NOMO-1 (cell line): ENCODE data around the gene TNK1.

Experiments used
- DNase-seq, 2 experiments: peaks; one replicate each; lab custom pipeline; 2025; ENCODE audit not compliant: unreplicated experiment in 2 of 2; lab: John Stamatoyannopoulos, UW

Gene TNK1

DNA sequence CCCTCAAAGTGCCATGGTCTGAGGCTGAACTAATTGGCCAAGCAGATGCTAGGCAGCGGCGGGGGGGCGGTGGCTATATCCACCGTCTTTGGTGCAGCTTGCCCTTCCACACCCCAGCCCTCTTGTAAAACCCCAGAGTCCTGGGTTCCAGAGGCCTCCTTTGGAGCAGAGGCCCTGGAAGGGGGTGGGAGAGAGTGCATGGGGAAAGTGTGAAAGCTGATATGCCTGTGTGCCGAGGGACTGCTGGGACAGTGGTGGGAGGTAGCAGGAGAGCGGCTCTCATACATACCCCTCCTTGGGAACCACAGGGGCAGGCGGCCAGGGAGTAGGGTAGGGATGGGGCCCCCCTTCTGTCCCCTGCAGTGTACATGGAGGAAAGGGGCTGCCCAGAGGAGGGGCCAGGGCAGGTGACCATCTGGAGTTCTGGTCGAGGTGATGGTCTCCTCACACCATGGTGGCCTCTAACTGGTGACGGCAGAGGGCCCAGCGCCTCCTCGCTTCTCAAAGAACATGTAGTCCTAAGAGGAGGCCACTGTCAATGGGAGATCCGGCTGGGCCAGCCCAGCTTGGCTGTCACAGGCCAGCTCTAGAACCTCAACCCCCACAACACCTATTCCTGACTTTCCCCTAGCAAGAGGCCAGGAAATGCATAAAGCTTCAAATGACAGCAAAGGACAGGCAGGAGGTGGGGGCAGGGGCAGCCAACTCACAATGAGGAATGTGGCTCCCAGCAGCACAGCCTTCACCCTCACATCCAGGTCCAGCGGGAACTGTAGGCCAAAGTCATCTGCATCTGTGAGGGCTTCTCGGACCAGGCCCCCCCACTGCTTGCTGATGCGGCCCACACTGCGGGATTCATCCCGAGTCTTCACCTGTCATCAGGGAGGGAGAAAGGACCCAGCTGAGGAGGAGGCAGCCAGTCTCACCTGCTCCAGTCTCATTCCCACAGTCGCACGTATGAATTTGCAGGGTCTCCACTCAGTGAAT, 9.3 kb downstream of the TNK1 start:
- no peak for DNase-seq

DNA sequence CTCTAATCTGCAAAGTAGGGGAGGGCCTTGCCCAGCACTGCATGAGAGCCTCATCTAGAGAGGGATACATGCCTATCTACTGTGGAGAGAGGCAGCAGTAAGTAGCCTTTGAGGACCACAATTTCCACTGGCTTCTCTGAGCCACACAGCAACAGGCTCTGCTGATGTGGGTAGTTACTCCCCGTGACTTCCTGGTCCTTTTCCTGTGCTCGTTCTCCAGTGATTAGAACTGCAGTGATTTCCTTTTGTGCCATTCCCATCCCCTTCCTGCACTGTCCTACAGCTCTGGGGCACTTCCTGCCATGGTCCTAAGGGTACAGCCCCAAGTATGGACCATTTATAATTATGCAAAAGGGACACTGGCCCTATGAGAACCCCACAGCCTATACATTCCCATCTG, 10.4 kb downstream of the TNK1 start:
- no peak for DNase-seq

DNA sequence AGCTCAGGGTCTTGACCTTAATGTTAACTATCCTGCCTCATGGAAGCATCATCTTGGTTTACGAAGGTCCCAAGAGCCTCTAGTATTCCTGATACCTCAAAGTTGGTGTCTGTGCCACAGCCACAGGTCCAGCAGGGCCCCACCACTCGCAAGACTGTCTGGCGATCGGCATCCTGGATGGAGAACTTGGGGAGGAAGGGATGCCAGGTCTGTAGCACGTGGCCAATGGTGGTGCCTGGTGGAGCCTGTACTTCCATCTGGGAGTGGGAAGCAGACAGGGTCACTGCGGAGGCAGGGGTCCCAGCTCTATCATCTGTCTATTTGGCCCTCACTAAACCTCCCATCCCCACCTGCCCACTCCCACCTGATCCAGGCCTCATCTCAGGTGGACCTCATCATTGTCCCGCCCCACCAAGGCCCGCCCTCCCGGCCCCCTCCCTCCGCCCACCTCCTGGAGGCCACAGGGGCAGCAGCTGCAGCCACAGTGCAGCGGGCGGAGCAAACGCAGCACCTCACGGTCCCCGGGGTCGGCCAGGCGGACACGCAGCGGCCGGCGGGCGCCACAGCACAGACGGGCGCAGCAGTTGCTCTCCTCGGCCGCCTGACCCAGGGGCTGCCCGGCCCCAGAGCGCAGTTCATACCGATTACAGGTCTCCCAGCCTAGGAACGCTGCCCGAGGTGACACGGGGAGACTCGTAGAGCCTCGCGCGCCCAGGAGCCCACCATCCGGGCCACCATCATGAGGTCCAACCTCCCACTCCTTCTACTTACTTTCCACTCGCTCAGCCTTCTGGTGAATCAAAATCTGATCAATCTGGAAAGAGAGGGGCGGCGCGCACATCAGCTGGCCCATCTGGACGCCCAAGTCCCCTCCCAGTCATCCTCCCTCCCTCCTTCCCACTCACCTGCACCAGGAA, 12.1 kb downstream of the TNK1 start:
- DNase-seq = no peak

DNA sequence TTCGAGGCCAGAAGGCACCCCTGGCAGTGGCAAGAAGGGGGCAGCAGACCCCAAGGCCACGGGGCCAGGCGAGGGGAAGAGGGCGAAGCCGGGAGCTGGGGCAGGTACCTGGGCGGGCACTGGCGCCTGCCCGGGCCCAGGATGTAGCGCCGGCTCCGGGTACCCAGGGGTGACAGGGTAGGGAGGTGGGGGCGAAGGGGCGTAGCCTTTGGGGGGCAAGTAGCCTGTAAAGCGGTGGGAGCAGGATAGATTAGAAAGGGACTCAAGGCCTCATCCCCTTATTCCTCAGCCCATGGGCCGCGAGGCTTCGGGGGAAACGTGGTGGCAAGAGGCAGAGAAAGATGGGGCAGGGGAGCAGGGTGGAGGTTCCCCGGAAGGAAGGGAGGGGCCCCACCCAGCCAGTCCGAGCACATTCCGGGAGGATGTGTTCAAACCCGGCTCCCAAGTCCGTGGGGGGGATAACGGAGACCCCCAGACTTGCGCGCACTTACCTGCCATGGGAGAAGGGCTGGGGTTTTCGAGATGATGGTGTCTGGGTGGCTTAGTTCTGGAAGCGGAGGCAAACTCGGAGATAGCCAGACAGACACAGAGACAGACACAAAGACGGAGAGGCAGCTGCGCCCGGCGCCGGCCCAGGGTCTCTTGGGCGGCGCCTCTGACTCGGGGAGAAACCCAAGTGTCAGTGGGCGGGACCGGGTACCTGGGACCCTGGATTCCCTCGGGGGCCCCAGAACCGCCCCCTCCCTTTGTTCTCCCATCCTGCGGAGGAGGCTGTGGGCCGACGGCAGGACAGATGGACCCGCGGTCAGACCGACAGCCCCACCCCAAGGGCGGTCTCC, 12.9 kb downstream of the TNK1 start:
- DNase-seq = peak in 1 of 2 experiments; percentile 13

DNA sequence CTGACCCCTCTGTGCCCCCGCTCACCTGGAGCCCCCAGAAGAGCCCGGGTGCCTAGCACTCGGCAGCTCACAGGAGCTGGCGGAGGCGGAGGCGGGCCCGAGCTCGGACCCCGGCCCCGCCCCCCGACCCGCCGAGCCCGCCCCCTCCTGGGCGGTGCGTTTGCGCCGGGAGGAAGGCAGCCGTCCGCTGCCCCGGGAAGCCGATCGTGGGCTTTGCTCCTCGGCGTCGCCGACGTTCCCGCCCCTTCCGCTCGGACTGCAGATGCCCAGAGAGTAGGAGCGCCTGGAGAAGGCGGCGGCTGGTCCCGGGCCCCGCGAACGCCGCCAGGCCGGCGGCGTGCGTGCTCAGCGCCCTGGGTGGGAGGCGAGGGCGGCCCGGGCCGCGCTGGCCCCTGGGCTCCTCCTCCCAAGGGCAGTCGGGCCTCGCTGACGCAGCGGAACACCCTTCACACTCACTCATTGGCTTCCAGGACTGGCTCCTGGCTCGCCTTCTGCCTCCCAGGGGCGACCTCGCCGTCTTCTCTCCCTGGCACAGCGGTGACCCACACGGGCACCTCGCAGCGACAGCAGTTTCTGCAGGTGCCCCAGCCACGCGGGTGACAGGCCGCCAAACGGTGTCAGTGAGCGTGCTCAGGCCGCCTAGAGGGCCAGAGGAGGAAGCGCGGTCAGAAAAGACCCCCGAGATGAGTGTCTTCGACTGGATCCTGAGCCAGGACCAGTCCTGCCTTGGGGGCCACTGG, 13.7 kb downstream of the TNK1 start, which contains the start of gene PLSCR3:
Gene PLSCR3 (minus strand): TSS at position 74 of the 740 bp plus-strand sequence. CDS start 415 bp downstream, outside the sequence.
- DNase-seq = peak; percentile 68 to 90

DNA sequence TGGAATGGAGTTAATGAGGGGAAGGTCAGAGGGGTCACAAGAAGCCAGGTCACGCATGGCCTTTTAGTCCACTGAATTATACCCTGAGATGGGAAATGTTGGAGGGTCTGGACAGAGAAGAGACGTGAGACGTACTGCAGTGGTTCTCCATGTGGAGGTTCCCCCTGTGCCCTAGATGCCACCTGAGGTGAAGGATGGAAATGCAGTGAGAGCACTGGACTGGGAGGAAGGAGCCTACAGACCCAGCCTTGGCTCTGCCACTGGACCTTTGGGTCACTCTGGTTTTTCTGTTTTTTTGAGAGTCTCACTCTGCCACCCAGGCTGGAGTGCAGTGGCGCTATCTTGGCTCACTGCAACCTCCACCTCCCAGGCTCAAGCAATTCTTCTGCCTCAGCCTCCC, 15.3 kb downstream of the TNK1 start:
- no peak for DNase-seq

DNA sequence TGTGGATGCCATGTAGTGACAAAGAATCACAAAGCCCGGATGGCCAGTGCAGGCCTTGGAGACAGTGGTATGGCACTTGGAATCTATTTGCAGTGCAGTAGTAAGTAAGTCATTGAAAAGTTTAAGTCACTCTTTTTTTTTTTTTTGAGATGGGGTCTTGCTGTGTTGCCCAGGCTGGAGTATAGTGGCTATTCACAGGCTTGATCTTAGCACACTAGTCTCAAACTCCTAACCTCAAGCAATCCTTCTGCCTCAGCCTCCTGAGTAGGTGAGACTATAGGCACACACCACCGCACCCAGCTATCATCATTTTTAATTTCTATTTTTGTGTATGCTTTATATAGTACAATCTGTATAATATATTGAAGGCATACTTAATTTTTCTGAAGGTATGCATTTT, 17.7 kb downstream of the TNK1 start:
- DNase-seq = no peak

DNA sequence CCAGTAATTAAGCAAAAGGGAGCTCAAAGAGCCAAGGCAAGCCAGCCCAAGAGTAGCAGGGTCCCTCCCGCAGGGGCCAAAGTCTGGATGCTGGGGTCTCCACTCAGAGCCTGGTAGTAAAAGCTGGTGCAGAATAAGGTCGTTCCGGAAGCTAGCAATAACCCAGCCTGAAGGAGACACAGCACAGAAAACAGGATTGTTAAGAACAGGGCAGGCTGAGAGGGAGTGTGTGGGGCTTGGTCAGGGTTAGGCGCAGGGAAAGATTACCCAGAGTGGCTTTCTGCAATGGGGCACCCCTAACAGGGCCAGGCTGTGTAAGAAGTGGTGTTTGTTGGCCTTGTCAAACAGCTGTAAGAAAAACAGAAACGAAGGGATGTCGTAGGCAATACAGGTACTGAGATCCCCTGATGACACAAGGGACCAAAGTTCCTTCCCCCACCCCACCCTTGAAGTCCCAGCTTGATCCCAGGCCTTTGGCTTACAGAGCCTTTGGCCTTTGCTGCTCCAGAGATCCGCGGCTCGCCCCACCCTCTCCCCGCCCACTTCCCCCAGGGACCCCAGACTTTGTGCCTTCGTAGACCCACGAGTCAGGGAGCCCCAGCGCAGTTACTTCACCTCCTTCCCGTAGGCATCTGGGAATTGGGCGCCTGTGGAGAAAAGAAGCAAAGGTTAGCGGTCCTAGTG, 22.3 kb downstream of the TNK1 start:
- DNase-seq = no peak

DNA sequence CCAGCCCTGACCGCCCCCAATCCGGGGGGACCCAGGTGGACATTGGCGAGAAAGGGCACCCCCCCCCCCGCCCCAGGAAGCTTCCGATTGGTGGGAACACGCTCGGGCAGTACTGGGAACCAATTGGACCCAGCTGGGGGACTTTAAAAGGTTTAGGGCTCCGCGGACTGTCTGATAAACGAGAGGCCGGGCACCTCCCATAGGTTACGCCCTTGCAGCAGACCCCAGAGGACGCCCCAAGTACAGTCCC, 22.8 kb downstream of the TNK1 start:
- DNase-seq = peak in 1 of 2 experiments; percentile 74

DNA sequence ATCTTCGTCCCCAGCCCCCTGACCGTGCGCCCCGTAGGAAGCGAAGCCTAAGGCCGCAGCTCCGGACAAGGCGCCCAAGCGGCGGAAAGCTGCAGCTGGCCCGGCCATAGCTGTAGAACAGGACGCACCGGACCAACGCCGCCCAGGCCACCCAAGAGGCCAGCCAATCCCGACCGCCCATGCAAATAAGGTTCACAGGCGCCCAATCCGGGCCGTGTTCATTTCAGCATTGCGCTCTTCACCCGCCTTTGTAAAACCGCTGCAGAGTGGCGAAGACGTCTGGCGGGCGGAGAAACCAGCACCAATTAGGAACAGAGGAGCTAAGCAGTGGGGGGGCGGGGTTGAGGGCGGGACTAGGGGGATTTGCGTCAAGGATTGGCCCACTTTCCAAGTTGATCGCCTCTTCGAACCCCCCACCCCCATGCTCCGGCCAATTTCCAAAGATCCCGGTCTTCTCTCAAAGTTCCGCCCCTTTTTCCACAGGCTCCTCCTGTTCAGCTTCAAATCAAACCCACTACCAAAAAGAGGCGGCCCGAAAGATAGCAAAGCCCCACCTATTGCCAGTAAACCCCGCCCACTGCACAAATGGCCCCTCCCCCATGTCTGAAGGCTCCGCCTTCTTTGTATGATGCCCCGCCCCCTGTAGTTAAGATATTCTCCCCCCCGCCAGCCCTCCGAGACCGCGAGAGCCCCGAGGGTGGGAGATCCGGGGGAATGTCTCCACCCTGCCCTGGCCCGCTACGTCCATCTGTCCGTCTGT, 23.3 kb downstream of the TNK1 start, which contains the start of gene TMEM256:
Gene TMEM256 (minus strand): TSS at position 121 of the 760 bp plus-strand sequence. CDS start 13 bp downstream, at position 108.
- DNase-seq = peak; percentile 98 to 99

DNA sequence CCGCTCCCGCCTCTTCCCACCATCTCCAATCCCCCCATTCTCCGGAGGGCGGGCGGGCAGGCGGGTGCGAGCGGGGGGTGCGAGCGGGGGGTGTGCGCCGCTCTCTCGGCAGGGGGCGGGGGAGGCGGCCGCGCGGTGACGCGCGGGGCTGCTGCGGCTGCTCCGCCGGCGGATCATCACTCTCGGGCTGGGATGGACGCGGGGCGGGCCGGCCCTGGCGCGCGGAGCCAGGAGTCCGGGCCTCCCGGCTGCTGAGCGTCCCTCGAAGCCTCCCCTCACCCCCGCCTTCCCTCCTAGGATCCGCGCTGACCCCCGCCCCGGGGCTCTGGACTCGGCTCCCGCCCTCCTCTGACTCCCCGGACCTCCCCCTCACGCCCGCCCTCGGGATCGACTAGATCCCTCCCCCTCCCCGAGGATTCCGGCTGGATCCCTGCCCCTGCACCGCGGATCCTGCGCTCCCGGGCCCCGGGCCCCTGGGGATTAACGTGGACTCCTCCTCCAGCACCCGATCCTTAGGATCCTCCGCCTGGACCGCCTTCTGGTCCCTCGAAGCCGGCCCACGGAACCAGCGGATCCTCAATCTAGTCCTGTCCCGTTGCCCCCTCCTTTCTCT, 24.0 kb downstream of the TNK1 start:
- peak in 1 of 2 experiments; percentile 49 for DNase-seq

DNA sequence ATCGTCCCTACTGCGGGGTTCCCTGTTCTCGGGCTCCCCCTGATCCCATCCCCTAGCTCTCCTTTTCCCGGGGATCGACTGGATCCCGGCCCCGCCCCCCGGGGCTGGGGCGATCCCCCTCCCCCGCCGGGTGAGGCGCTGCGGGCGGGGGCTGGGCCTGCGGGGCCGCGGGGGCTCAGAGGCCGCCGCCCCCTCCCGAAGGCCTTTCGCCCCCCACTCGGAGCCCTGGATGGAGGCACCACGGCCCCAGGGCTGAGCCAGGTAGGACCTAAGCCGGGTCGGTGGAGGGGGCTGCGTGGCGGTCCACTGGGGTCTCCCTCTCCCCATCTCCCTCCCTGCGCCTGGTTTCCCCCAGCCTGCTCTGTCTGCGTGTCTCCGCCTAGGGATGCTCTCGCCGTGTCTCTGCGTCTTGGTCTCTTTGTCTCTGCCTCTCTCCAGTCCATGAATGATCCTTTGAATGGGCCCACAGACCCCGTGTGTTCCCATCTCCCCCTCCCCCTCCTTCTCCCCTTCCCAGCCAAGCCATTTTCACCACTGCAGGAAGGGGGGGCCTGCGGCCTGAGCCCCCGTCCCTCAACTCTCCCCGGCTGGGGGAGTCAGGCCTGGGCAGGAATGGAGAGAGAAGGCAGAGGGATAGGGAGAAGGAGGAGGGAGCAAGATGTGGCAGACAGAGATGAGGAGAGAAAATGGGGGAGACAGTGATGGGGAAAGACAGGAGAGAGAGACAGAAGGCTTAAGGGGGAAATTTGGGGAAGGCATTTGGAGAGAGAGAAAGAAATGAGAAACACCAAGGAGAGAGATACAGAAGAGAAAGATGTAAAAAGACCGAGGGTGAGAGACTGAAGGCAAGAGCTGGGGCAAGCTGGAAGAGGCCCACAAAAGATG, 24.7 kb downstream of the TNK1 start:
- DNase-seq = no peak

DNA sequence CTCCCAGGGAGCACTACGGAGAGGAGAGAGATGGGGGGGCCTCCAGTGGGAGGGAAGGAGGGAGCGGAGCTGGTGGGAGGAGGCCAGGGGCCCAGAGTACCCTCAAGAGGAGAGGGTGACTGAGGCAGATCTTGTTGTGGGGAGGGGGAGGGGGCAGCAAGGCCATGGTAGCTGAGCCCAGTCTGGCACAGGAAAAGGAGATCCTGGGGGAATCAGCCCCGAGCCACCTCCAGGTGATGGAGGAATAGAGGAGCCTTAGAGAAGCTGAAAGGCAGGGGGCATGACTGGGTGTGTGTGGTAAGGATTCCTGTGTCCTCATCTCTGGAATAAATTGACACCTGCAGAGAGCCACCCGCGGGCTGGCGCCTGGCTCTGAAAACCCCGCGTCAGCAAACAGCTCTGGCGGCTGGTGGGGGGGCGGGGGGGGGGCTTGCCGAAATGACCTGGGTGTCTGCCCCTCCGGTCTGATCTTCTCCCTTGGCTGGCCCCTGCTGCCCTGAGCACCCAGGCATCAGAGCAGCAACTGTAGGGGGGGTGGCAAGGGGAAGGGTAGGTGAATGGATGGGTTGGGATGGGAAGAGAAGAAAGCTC, 25.4 kb downstream of the TNK1 start:
- no peak for DNase-seq

DNA sequence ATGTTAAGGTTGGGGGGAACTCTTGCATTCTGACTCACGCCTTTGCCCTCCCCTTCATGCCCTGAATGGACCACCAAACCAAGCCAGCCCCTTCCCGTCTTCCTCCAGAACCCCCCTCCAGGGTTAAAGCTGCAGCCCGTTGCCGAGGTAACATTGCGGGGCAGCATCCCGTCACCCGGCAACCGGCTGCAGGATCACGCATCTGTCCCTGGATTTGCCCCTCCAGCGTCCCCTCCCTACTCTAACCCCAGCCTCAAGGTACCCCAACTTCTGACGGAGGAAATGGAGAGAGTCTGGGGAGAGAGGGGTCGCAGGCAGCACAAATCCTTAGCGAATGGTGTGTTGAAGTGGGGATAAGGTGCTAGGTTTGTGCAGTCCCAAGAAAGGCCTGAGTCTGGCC, 26.2 kb downstream of the TNK1 start:
- DNase-seq = no peak

DNA sequence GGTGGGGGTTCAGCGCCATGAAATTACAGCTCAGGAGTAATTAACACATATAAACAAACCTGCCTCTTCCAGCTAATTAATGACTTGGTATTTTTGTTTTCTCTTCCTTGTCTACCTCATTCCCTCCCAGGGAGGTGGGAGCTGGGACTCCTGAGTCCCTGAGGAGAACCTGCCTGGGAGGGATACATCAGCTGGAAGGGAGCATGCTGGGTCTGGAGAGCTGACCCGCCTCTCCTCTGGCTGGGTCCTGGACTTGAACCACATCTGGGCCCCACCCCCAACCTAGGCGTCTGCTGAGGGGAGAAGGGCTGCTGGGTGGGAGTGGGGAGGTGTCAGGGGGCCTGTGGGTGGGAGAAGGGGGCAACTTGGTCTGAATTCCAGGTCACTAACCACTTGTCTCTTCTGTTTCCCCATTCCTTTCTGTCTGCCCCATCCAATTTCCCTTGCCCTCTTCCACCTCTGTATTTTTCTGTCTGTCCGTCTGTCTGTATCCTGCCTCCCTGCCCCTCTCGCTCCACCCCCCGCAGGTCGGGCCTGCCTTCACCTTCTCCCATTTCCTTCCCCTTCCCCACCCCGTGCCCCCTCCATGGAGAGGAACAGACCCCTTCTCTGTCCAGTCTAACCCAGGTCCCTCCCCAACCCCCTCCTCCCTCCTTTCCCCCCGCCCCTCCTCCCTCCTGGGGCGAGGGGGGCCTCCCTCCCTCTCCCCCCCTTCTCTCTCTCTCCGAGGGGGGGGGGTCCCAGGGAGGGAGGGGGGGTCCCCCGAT, 26.8 kb downstream of the TNK1 start, which contains the start of gene NLGN2:
Gene NLGN2 (plus strand): TSS at position 361 of the 767 bp plus-strand sequence. CDS start 411 bp downstream, outside the sequence.
- no peak for DNase-seq

DNA sequence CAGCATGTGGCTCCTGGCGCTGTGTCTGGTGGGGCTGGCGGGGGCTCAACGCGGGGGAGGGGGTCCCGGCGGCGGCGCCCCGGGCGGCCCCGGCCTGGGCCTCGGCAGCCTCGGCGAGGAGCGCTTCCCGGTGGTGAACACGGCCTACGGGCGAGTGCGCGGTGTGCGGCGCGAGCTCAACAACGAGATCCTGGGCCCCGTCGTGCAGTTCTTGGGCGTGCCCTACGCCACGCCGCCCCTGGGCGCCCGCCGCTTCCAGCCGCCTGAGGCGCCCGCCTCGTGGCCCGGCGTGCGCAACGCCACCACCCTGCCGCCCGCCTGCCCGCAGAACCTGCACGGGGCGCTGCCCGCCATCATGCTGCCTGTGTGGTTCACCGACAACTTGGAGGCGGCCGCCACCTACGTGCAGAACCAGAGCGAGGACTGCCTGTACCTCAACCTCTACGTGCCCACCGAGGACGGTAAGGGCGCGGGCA, 27.4 kb downstream of the TNK1 start:
- no peak for DNase-seq
